Measurements from ENCODE around the gene GPR52. TPM values are rescaled to one million over a fixed set of nuclear protein-coding genes. Genes with fewer than 3 reads are reported as not detected.

The GPR52 gene
- polyA plus RNA-seq, 1 of the 3 experiments (the other 2 are of a cell fraction): 0.08 TPM

- no peak overlapping the region for H3K4me3 ChIP-seq (ENCODE audit: low read depth in 2 of 2, low read length in 1 of 2)
- 70% methylated on average over 3 of the region's 3 CpGs for WGBS (ENCODE audit: low lambda C conversion rate)
- H3K27ac ChIP-seq (ENCODE audit: low read depth in 2 of 2, low read length in 1 of 2): no peak overlapping the region
- ChIA-PET CTCF (interaction anchor here (1.3 kb wide), 1 partner anchor 55 kb away, joined by 4 read pairs; no protein-coding TSS in a partner anchor), POLR2A (no interaction called here)
- DNase-seq: no peak
- no peaks in the 10 kb centered on the region for H3F3A ChIP-seq (replicated peaks; ENCODE audit: insufficient read depth)
- H4K20me1 ChIP-seq (ENCODE audit: insufficient read depth): no peaks in the 10 kb centered on the region
- H3K9ac ChIP-seq: no peak overlapping the region
- no peaks in the 10 kb centered on the region for H3K36me3 ChIP-seq (replicated peaks in 1 of 2; ENCODE audit: control insufficient read depth in 1 of 2, insufficient read depth in 2 of 2, low read length in 1 of 2)
- no peaks in the 10 kb centered on the region for H3K79me2 ChIP-seq (ENCODE audit: insufficient read depth)
- no peaks in the 10 kb centered on the region for H3K27me3 ChIP-seq (ENCODE audit: insufficient read depth)
- H3K9me2 ChIP-seq: no peaks in the 10 kb centered on the region
- no peaks in the 10 kb centered on the region for H3K9me3 ChIP-seq
- no peaks in the 10 kb centered on the region; a peak in 1 of 4 replicates for H3K4me1 ChIP-seq (ENCODE audit: control insufficient read depth in 1 of 2, insufficient read depth in 2 of 2, low read depth in 1 of 2, low read length in 1 of 2)
- TF ChIP-seq ELF1 (IDR thresholded peaks at IDR 0.05): no peak
- H3K4me2 ChIP-seq: no peak overlapping the region
- H2AFZ ChIP-seq (ENCODE audit: low read depth): no peak overlapping the region
These were observed 19.7 kb upstream of the GPR52 start for GRCh38 chr1:174428033-174428432.

- Histone ChIP-seq H3K36me3 (replicated peaks in 1 of 2; ENCODE audit: control insufficient read depth in 1 of 2, insufficient read depth in 2 of 2, low read length in 1 of 2) (no peaks in the 10 kb centered on the region), H3K4me2 (no peak overlapping the region), H3K9me3 (no peaks in the 10 kb centered on the region), H3K79me2 (ENCODE audit: insufficient read depth) (no peaks in the 10 kb centered on the region), H3K9ac (no peak overlapping the region), H3F3A (replicated peaks; ENCODE audit: insufficient read depth) (no peaks in the 10 kb centered on the region), H3K4me3 (ENCODE audit: low read depth in 2 of 2, low read length in 1 of 2) (no peak overlapping the region), H4K20me1 (ENCODE audit: insufficient read depth) (no peaks in the 10 kb centered on the region), H3K27ac (ENCODE audit: low read depth in 2 of 2, low read length in 1 of 2) (no peak overlapping the region), H3K27me3 (ENCODE audit: insufficient read depth) (no peaks in the 10 kb centered on the region), H3K4me1 (ENCODE audit: control insufficient read depth in 1 of 2, insufficient read depth in 2 of 2, low read depth in 1 of 2, low read length in 1 of 2) (no peaks in the 10 kb centered on the region; a peak in 1 of 4 replicates), H3K9me2 (no peaks in the 10 kb centered on the region), H2AFZ (ENCODE audit: low read depth) (no peak overlapping the region)
- CTCF ChIA-PET: interaction anchor here (1.3 kb wide), 1 partner anchor 54 kb away, joined by 4 read pairs; no protein-coding TSS in a partner anchor
- no peak for DNase-seq
- POLR2A ChIA-PET: no interaction called here
- TF ChIP-seq CHD2 (IDR thresholded peaks at IDR 0.05; ENCODE audit: low read length, partially characterized antibody) (no peak), YY1 (IDR thresholded peaks at IDR 0.05; ENCODE audit: low read depth) (no peak), RCOR1 (IDR thresholded peaks at IDR 0.05; ENCODE audit: low read length) (no peak), GATA2 (CRISPR knock-in tag; IDR thresholded peaks at IDR 0.05) (no peak), ELF1 (IDR thresholded peaks at IDR 0.05) (no peak)
These were observed 19.0 kb upstream of the GPR52 start for GRCh38 chr1:174428739-174429138.

- Histone ChIP-seq H3K4me3 (ENCODE audit: low read depth in 2 of 2, low read length in 1 of 2) (no peak overlapping the region), H3K4me2 (no peak overlapping the region), H3K27ac (ENCODE audit: low read depth in 2 of 2, low read length in 1 of 2) (no peak overlapping the region), H4K20me1 (ENCODE audit: insufficient read depth) (no peaks in the 10 kb centered on the region), H3K4me1 (ENCODE audit: control insufficient read depth in 1 of 2, insufficient read depth in 2 of 2, low read depth in 1 of 2, low read length in 1 of 2) (no peaks in the 10 kb centered on the region; a peak in 1 of 4 replicates), H3K9me2 (no peaks in the 10 kb centered on the region), H3K27me3 (ENCODE audit: insufficient read depth) (no peaks in the 10 kb centered on the region), H3K36me3 (replicated peaks in 1 of 2; ENCODE audit: control insufficient read depth in 1 of 2, insufficient read depth in 2 of 2, low read length in 1 of 2) (peaks cover 0 to 4% of the 10 kb centered on the region in 2 experiments), H3F3A (replicated peaks; ENCODE audit: insufficient read depth) (no peaks in the 10 kb centered on the region), H3K9ac (no peak overlapping the region), H3K79me2 (ENCODE audit: insufficient read depth) (no peaks in the 10 kb centered on the region), H3K9me3 (no peaks in the 10 kb centered on the region), H2AFZ (ENCODE audit: low read depth) (no peak overlapping the region)
- no peak for DNase-seq
- CTCF ChIA-PET: no interaction called here
- POLR2A ChIA-PET: no interaction called here
- 82% methylated on average over 1 of the region's 1 CpG for WGBS (ENCODE audit: low lambda C conversion rate)
- TF ChIP-seq FOSL2 (IDR thresholded peaks at IDR 0.05; ENCODE audit: borderline replicate concordance, low read depth) (peak; percentile 30; the same call in 1 of the 2 replicates), PBX3 (IDR thresholded peaks at IDR 0.05) (no peak), NRF1 (IDR thresholded peaks at IDR 0.05; ENCODE audit: low read depth, low read length) (no peak), GABPA (IDR thresholded peaks at IDR 0.05; ENCODE audit: low read depth) (no peak), TCF12 (IDR thresholded peaks at IDR 0.05) (no peak), CTCF (IDR thresholded peaks at IDR 0.05) (no peak), JUND (IDR thresholded peaks at IDR 0.05) (0 out of 2 replicates have a peak, but pooled peaks have one; percentile 6), RFX5 (IDR thresholded peaks at IDR 0.05; ENCODE audit: low read length) (no peak), EP300 (IDR thresholded peaks at IDR 0.05; ENCODE audit: borderline replicate concordance in 1 of 2, low read depth in 1 of 2, low read length in 1 of 2) (no peak), RAD21 (IDR thresholded peaks at IDR 0.05; ENCODE audit: low read length) (no peak), SMC3 (IDR thresholded peaks at IDR 0.05; ENCODE audit: low read depth, low read length) (no peak)
These were observed 14.3 kb upstream of the GPR52 start for GRCh38 chr1:174433451-174433850.

Data from SK-N-SH (cell line).